ENCODE measurements around the gene CASP8AP2. TPM values are rescaled to one million over a fixed set of nuclear protein-coding genes. Genes with fewer than 3 reads are reported as not detected.
"Not testable (repeated sequence)": the region's sequence is repeated elsewhere in the genome, so short reads cannot be mapped to it uniquely, and the experiment has no call there.

Gene CASP8AP2
- total RNA-seq, 2 donors from 2014 or later, result 11.2 to 14.2 TPM

DNA sequence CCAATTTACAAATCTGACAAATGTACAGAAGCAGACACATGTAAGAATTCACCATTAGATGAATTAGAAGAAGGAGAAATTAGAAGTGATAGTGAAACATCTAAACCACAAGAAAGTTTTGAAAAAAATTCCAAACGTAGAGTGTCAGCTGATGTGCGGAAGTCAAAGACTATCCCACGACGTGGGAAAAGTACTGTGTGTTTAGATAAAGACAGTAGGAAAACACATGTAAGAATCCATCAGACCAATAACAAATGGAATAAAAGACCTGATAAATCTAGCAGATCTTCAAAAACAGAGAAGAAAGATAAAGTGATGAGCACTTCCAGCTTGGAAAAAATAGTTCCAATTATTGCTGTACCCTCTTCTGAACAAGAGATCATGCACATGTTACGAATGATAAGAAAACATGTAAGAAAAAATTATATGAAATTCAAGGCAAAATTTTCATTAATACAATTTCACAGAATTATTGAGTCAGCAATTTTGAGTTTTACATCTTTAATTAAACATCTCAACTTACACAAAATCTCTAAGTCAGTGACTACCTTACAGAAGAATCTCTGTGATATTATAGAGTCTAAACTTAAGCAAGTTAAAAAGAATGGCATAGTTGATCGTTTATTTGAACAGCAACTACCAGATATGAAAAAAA, 36.5 kb downstream of the CASP8AP2 start:
- intact Hi-C loops (cut with DNase I), result no loop called here
- DNase-seq (no peak), ATAC-seq (no peak)

DNA sequence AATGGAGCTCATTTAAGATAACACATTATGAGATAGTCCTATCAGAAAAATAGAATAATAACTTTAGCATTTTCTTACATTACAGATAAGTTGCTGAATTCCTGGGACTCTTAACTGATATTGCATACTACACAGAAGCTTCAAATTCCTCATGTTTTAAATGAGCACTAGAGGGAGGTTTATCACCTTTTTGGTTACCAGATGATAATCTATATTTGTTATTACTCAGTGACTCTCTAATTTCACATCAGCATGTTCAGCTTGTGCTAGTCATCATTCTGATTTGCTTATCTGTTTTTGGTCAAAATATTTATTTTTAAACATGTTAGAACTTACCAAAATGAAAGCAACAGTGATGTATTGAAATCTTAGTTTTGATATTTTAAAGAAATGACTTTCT, 44.0 kb downstream of the CASP8AP2 start:
- ATAC-seq (no peak), DNase-seq (no peak)
- intact Hi-C loops (cut with DNase I), result no loop called here

GRCh38 chr6:89874438-89874837, 44.8 kb downstream of the CASP8AP2 start:
- DNase-seq, result no peak
- ATAC-seq, result no peak
- intact Hi-C loops (cut with DNase I), result no loop called here

DNA sequence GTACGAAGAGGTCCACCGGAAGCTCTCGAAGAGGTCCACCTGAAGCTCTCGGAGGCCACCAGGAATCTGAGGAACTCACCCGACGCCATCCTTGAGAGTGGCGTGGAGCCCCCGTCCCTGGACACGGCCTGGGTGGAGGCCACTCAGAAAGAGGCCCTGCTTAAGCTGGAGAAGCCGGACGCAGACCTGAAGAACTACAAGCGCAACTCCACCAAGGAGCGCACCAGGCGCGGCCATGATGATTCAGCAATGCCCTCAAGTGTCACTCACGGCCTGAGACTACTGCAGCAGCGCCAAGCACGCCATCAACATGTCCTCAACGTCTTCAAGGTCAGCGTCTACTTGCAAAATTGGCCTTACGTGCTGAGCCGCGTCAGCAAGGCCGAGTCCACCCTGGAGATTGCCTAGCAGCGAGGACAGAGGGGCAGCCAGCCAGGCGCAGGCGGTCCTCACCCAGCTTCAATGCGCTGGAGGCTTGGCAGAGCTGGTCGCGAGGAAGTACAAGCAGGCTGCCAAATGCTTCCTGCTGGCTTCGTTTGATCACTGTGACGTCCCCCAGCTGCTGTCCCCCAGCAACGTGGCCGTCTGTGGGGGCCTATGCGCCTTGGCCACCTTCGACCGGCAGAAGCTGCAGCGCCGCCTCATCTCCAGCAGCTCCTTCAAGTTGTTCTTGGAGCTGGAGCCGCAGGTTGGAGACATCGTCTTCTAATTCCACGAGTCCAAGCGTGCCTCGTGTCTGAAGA, 56.9 kb downstream of the CASP8AP2 start:
- DNase-seq (no peak), ATAC-seq (no peak)
- intact Hi-C loops (cut with DNase I), result no loop called here

- intact Hi-C loops (cut with DNase I), result no loop called here
- peak in 1 of 2 donors; percentile 23 for ATAC-seq
These were observed 57.9 kb downstream of the CASP8AP2 start for GRCh38 chr6:89887452-89888137.

GRCh38 chr6:89888138-89888514, 58.4 kb downstream of the CASP8AP2 start:
- intact Hi-C loops (cut with DNase I), result no loop called here
- ATAC-seq (no peak), DNase-seq (no peak)

More at GRCh38 chr6:89887452-89888137, 57.9 kb downstream of the CASP8AP2 start:
- DNase-seq, result no peak

- ATAC-seq (no peak), DNase-seq (no peak)
- intact Hi-C loops (cut with DNase I), result no loop called here
These were observed 59.2 kb downstream of the CASP8AP2 start for GRCh38 chr6:89888871-89889270.

DNA sequence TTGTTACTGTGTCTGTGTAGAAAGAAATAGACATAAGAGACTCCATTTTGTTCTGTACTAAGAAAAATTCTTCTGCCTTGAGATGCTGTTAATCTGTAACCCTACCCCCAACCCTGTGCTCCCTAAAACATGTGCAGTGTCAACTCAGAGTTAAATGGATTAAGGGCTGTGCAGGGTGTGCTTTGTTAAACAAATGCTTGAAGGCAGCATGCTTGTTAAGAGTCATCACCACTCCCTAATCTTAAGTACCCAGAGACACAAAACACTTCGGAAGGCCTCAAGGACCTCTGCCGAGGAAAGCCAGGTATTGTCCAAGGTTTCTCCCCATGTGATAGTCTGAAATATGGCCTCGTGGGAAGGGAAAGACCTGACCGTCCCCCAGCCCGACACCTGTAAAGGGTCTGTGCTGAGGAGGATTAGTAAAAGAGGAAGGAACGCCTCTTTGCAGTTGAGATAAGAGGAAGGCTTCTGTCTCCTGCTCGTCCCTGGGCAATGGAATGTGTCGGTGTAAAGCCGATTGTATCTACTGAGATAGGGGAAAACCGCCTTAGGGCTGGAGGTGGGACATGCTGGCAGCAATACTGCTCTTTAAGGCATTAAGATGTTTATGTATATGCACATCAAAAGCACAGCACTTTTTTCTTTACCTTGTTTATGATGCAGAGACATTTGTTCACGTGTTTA, 61.3 kb downstream of the CASP8AP2 start:
- intact Hi-C loops (cut with DNase I); ATAC-seq; DNase-seq: not testable (repeated sequence)

GRCh38 chr6:89892577-89892976, 62.9 kb downstream of the CASP8AP2 start:
- intact Hi-C loops (cut with DNase I); DNase-seq; ATAC-seq: not testable (repeated sequence)

DNA sequence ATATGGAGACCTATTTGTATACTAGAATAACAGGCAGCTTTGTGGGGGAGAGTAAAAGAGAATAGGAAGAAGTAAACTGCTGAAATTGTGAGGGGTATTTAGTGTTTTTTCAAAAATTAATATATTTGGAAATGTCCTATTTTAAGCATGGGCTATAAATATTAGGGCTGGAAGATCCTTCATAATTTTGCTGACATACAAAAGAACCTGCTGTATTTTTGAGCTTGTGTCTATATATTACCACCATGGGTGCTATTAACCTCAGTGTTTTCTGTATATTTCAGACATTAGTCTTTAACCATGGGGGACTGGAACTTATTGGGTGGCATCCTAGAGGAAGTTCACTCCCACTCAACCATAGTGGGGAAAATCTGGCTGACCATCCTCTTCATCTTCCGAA, 64.5 kb downstream of the CASP8AP2 start, which contains the start of gene GJA10:
TSS of gene GJA10 (plus strand) at position 301 of the 400 bp plus-strand sequence. CDS start at position 301, 0 bp downstream.
- DNase-seq (no peak), ATAC-seq (no peak)
- intact Hi-C loops (cut with DNase I), result no loop called here

GRCh38 chr6:89895276-89895874, 65.7 kb downstream of the CASP8AP2 start:
- ATAC-seq (peak; percentile 53 to 76), DNase-seq (no peak)
- intact Hi-C loops (cut with DNase I), result no loop called here

- intact Hi-C loops (cut with DNase I); DNase-seq; ATAC-seq: not testable (repeated sequence)
These were observed 80.6 kb downstream of the CASP8AP2 start for GRCh38 chr6:89910001-89910901.

- intact Hi-C loops (cut with DNase I), result no loop called here
- ATAC-seq, result no peak
- no peak for DNase-seq
These were observed 81.2 kb downstream of the CASP8AP2 start for GRCh38 chr6:89910902-89911240.

DNA sequence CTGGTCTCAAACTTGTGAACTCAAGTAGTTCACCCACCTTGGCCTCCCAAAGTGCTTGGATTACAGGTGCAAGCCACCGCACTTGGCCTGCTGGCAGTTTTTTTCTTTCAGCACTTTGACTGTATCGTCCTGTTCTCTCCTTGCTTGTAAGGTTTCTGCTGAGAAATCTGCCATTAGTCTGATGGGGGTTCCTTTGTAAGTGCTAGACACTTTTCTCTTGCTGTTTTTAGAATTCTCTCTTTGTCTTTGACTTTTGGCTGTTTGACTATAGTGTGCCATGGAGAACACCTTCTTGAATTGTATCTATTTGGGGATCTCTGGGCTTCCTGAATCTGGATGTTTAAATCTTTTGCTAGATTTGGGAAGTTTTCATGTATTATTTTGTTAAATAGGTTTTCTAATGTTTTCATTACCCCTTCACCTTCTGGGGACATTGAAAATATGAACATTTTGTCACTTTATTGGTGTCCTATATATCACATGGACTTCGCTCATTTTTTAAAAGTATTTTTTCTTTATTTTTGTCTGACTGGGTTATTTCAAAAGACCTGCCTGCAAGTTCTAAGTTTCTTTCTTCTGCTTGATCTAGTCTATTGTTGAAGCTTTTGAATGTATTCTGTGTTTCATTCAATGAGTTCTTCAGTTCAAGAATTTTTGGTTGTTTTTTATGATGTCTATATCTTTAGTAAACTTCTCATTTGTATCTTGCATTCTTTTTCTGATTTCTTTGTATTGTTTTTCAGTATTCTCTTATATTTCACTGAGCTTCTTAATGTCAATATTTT, 86.6 kb downstream of the CASP8AP2 start:
- intact Hi-C loops (cut with DNase I), result no loop called here

GRCh38 chr6:89917216-89917615, 87.5 kb downstream of the CASP8AP2 start:
- DNase-seq, result no peak
- intact Hi-C loops (cut with DNase I), result no loop called here
- no peak for ATAC-seq

More for the DNA sequence above, 86.6 kb downstream of the CASP8AP2 start:
- DNase-seq (no peak), ATAC-seq (no peak)

- ATAC-seq (no peak), DNase-seq (no peak)
- intact Hi-C loops (cut with DNase I), result no loop called here
These were observed 88.2 kb downstream of the CASP8AP2 start for GRCh38 chr6:89917801-89918366.

Measured in left cardiac atrium (tissue), 4 donors.